Erythroblast (primary cell): ENCODE data around the gene RNU6-9.
A peak's percentile ranks its signal among the peaks of the same experiment; 100 is the strongest.
"Not testable (repeated sequence)": the region's sequence is repeated elsewhere in the genome, so short reads cannot be mapped to it uniquely, and the experiment has no call there.

Source experiments
- DNase-seq, 2 experiments: peaks; one replicate each; lab custom pipeline; 2025; lab: John Stamatoyannopoulos, UW
- GATA1 ChIP-seq: IDR thresholded peaks from 2 replicates; pipeline ENCODE4 v1.6.1; 2011; ENCODE audit warnings: low read depth, mild to moderate bottlenecking, control low read depth, low read length, moderate library complexity
- POLR2A ChIP-seq: IDR thresholded peaks from 2 replicates; pipeline ENCODE4 v1.6.1; 2011; ENCODE audit warnings: mild to moderate bottlenecking, low read length

Gene RNU6-9

DNA sequence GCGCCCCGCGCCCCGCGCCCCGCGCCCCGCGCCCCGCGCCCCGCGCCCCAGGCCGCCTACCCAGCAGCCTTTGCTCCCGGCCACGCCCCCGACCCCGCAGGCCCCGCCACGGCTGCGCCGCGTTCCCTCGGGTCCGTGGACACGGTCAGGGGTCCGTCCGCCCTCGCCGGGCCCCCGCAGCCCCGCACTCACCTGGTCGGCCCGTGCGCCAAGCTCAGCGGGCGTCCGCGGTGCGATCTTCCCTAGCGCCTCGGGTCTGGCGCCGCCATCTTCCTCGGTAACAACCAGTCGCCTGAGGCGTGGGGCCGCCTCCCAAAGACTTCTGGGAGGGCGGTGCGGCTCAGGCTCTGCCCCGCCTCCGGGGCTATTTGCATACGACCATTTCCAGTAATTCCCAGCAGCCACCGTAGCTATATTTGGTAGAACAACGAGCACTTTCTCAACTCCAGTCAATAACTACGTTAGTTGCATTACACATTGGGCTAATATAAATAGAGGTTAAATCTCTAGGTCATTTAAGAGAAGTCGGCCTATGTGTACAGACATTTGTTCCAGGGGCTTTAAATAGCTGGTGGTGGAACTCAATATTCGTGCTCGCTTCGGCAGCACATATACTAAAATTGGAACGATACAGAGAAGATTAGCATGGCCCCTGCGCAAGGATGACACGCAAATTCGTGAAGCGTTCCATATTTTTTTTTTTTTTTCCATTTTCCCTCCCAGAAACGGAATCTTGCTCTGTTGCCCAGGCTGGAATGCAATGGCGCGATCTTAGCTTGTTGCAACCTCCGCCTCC lies at the start of gene RNU6-9, which contains the start of gene MED16:
Gene RNU6-9 (plus strand): TSS at position 591 of the 796 bp plus-strand sequence.
Gene MED16 (minus strand): TSS at position 294 of the 796 bp plus-strand sequence. CDS start 2,056 bp downstream, outside the sequence.
- peak; percentile 95 to 97 for DNase-seq
- TF ChIP-seq POLR2A (peak; percentile 69), GATA1 (no peak)

- no peak for DNase-seq
- TF ChIP-seq GATA1 (no peak), POLR2A (no peak)
Observed at GRCh38 chr19:843836-844545, 49.3 kb upstream of the RNU6-9 start.

GRCh38 chr19:844546-844971 lies 48.7 kb upstream of the RNU6-9 start:
- DNase-seq: no peak
- TF ChIP-seq POLR2A: no peak
- TF ChIP-seq GATA1: no peak

DNA sequence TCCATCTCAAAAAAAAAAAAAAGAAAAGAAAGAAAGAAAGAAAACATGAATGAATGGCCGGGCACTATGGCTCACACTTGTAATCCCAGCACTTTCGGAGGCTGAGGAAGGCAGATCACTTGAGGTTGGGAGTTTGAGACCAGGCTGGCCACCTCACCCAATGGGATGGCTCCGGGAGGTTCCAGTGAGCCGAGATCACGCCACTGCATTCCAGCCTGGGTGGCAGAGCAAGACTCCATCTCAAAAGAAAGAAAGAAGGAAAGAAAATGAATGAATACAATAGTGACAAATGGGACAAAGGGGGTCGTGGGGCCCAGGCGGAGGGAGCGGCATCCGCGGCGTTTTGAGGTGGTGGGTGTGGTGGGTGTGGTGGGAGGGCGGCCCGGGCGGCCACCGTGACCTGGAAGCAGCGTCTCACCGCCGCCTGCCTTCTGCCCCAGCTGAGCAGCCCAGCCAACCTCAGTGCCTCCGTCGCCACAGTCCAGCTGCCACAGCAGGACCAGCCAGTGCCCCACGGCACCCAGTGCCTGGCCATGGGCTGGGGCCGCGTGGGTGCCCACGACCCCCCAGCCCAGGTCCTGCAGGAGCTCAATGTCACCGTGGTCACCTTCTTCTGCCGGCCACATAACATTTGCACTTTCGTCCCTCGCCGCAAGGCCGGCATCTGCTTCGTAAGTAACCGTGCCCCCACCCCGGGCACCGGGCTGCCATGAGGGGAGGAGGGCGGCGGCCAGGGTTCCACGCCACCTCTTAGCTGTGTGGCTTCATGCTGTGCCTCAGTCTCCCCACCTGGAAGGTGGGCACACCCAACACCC lies 47.4 kb upstream of the RNU6-9 start:
- no peak for DNase-seq
- TF ChIP-seq POLR2A (no peak), GATA1 (no peak)

DNA sequence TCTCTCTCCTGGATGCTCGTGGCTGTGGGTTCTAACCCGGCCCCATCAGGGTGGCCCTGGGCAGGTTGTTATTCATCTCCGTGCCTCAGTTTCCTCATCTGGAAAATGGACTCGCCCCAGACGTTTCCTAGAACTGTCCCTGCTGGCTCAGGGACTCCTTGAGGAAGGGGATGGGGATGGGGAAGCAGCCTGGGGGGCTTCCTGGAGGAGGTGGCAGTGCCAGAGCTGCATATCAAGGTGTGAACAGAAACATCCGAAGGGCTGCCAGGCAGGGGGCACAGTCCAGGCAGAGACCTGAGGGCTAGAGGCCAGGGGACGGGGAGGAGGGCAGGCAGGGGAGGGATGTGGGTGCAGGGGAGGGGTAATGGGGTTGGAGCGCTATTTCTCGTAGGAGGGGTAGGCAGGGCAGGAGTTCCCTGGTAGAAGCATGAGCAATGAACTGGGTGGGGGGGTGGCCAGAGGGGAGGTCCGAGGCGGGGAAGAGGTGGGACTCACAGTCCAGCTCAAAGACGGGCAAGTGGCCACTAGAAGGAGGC lies 44.8 kb upstream of the RNU6-9 start:
- DNase-seq: no peak
- TF ChIP-seq GATA1 (no peak), POLR2A (no peak)

DNA sequence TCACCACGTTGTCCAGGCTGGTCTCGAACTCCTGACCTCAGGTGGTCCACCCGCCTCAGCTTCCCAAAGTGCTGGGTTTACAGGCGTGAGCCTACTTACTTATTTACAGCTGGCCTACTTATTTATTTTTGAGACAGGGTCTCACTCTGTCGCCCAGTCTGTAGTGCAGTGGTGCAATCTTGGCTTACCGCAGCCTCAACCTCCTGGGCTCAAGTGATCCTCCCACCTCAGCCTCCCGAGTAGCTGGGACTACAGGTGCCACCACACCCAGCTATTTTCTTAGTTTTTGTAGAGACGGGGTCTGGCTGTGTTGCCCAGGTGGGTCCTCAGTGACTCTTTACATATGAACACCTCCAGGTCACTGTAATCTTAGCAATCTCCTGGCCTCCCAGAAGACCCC lies 44.1 kb upstream of the RNU6-9 start:
- not testable (repeated sequence) for DNase-seq

GRCh38 chr19:850221-850978 lies 42.9 kb upstream of the RNU6-9 start:
- DNase-seq: peak; percentile 58 to 66
- TF ChIP-seq POLR2A: no peak
- TF ChIP-seq GATA1: no peak

- DNase-seq: no peak
- TF ChIP-seq POLR2A (no peak), GATA1 (no peak)
Observed at GRCh38 chr19:850979-851335, 42.3 kb upstream of the RNU6-9 start.

DNA sequence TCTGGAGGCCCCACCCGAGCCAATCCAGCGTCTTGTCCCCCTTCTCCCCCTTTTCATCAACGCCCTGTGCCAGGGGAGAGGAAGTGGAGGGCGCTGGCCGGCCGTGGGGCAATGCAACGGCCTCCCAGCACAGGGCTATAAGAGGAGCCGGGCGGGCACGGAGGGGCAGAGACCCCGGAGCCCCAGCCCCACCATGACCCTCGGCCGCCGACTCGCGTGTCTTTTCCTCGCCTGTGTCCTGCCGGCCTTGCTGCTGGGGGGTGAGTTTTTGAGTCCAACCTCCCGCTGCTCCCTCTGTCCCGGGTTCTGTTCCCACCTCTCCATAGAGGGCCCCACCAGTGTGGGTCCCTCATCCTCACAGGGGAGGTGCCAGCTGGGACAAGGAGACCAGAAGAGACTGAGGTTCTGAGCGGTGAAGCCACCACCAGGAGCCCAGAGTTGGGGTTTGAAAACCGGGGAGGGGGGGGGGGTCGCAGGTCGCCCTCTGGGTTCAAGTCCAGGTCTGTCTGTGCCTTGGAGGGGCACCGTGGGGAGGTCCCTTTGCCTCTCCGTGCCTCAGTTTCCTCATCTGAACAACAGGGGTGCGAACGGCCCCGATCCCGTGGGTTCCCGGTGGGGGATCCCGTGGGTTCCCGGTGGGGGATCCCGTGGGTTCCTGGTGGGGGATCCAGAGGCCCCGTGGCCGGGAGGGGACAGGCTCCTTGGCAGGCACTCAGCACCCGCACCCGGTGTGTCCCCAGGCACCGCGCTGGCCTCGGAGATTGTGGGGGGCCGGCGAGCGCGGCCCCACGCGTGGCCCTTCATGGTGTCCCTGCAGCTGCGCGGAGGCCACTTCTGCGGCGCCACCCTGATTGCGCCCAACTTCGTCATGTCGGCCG lies 40.9 kb upstream of the RNU6-9 start, which contains the start of gene ELANE:
Gene ELANE (plus strand): TSS at position 168 of the 878 bp plus-strand sequence. CDS start 26 bp downstream, at position 194.
- no peak for TF ChIP-seq GATA1
- TF ChIP-seq POLR2A: no peak
- no peak for DNase-seq

DNA sequence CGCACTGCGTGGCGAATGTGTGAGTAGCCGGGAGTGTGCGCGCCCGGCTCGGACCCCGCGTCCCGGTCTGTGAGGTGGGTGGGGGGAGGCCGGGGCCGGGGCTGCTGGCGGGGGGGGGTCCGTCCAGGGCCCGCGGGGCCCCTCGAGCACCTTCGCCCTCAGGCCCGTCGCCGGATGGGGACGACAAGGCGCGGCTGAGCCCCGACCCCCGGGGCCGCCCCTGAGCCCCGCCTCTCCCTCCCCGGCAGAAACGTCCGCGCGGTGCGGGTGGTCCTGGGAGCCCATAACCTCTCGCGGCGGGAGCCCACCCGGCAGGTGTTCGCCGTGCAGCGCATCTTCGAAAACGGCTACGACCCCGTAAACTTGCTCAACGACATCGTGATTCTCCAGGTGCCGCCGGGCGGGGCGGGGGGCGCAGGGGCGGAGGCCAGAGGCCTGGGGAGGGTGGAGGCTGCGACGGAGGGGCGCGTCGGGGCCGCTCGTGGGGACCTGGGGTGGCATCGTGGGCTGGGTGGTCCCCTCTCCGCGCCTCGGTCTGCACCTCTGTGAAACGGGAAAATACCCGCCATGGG lies 40.2 kb upstream of the RNU6-9 start:
- TF ChIP-seq POLR2A (no peak), GATA1 (no peak)
- no peak for DNase-seq

GRCh38 chr19:853614-854220 lies 39.6 kb upstream of the RNU6-9 start:
- DNase-seq: not testable (repeated sequence)
